ENCODE measurements around the gene HDGFL2. TPM values are rescaled to one million over a fixed set of nuclear protein-coding genes. Genes with fewer than 3 reads are reported as not detected.

HDGFL2 gene
- total and polyA plus RNA-seq, 8 donors = 12.8 to 32.9 (median 18.3) TPM

- intact Hi-C loops (cut with DNase I) = no loop called here
- Histone ChIP-seq H3K27ac (no peak overlapping the region), H3K4me3 (no peak overlapping the region), H3K4me1 (peaks cover 3 to 16% (median 8%) of the 10 kb centered on the region in 3 donors), H3K27me3 (no peaks in the 10 kb centered on the region), H3K9me3 (no peaks in the 10 kb centered on the region), H3K36me3 (peaks cover 0 to 35% (median 35%) of the 10 kb centered on the region in 3 donors)
- 82 to 84% methylated on average over 36 of the region's 36 CpGs for WGBS, 2 donors
- DNase-seq (peak in 1 of 6 donors; percentile 72), FAIRE-seq (no peak), ATAC-seq (no peak)
- TF ChIP-seq, protein P1, sequence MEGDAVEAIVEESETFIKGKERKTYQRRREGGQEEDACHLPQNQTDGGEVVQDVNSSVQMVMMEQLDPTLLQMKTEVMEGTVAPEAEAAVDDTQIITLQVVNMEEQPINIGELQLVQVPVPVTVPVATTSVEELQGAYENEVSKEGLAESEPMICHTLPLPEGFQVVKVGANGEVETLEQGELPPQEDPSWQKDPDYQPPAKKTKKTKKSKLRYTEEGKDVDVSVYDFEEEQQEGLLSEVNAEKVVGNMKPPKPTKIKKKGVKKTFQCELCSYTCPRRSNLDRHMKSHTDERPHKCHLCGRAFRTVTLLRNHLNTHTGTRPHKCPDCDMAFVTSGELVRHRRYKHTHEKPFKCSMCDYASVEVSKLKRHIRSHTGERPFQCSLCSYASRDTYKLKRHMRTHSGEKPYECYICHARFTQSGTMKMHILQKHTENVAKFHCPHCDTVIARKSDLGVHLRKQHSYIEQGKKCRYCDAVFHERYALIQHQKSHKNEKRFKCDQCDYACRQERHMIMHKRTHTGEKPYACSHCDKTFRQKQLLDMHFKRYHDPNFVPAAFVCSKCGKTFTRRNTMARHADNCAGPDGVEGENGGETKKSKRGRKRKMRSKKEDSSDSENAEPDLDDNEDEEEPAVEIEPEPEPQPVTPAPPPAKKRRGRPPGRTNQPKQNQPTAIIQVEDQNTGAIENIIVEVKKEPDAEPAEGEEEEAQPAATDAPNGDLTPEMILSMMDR (IDR thresholded peaks at IDR 0.05) = no peak
Measured at GRCh38 chr19:4444765-4445741, 27.0 kb upstream of the HDGFL2 start.

DNA sequence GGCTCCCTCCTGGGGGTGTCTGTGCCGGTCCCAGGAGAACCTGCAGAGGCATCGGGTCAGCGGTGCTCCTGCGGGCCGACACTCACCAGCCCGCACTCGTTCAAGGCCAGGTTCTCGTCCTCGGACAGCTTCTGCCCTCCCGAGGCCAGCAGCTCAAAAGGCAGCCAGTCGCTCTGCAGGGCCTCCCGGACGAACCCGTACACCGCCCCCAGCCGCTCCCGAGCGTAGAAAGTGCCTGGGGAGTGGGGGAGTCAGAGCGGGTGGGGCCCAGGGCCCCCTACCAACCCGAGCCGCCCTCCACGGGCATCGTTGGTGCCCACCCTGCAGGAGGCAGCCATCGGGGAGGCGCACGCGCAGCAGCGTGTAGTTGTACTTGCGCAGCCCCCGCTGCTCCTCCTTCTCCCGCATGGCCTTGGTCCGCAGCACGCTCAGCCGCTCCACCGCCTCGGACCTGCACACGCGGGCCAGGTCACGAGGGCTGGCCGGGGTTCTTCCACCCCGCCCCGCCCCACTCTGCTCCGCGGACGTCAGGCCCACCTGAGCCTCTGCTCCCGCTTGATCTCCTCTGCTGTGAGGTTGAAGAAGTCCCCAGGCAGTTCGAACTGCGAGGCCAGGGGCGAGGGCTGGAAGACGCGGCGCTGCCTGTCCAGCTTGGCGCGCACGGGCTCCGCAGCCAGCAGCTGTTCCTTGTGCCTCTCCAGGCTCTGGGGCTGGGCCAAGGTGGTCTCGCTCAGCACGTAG is 26.0 kb upstream of the HDGFL2 start:
- ATAC-seq (no peak), FAIRE-seq (no peak), DNase-seq (peak in 2 of 6 donors; percentile 43 to 69)
- Histone ChIP-seq H3K27ac (no peak overlapping the region), H3K9me3 (no peaks in the 10 kb centered on the region), H3K4me1 (peaks cover 3 to 17% (median 8%) of the 10 kb centered on the region in 3 donors), H3K36me3 (peaks cover 0 to 44% (median 38%) of the 10 kb centered on the region in 3 donors), H3K4me3 (no peak overlapping the region), H3K27me3 (no peaks in the 10 kb centered on the region)
- 94% methylated on average over 54 to 58 of the region's 58 CpGs for WGBS, 2 donors
- TF ChIP-seq, protein P1 (IDR thresholded peaks at IDR 0.05) = no peak
- intact Hi-C loops (cut with DNase I) = no loop called here

DNA sequence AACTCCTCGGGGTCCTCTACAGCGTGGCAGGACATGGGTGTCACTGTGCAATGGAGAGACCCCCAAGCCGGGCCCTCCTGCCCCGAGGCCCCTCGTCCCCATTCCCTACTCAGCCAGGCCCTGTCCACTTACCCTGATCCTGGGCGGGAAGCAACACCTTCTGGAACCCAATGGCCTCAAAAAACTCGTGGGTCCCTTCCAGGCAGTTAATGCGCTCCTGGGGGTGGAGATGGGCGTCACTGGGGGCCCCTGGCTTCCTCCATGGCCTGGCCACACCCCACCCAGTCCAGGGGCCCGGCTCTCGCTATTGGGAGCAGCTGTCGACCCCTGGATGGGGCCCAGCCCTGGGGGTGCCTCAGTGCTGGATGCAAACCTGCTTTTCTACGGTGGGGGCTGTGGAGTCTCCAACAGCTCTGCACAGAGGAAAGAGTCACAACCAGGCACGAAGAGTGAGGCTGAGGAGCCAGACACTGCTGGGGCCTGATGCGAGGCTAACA is 25.3 kb upstream of the HDGFL2 start:
- FAIRE-seq (no peak), DNase-seq (peak in 2 of 6 donors; percentile 33 to 64), ATAC-seq (no peak)
- Histone ChIP-seq H3K9me3 (no peaks in the 10 kb centered on the region), H3K27ac (no peak overlapping the region), H3K27me3 (no peaks in the 10 kb centered on the region), H3K4me1 (peaks cover 3 to 17% (median 8%) of the 10 kb centered on the region in 3 donors), H3K36me3 (peaks cover 0 to 50% (median 39%) of the 10 kb centered on the region in 3 donors), H3K4me3 (no peak overlapping the region)
- 88 to 92% methylated on average over 15 of the region's 15 CpGs for WGBS, 2 donors
- intact Hi-C loops (cut with DNase I) = no loop called here
- TF ChIP-seq, protein P1 (IDR thresholded peaks at IDR 0.05) = no peak

- TF ChIP-seq, protein P1 (IDR thresholded peaks at IDR 0.05) = no peak
- peak overlapping the region; percentile 50 to 76 (median 58) for H3K27ac ChIP-seq
- WGBS, 2 donors = 91% methylated on average over 27 to 28 of the region's 28 CpGs
- DNase-seq = peak in 2 of 6 donors; percentile 40 to 66
- no peak overlapping the region for H3K4me3 ChIP-seq
- H3K36me3 ChIP-seq = peaks cover 0 to 58% (median 46%) of the 10 kb centered on the region in 3 donors
- no peak for FAIRE-seq
- H3K27me3 ChIP-seq = no peaks in the 10 kb centered on the region
- H3K9me3 ChIP-seq = no peaks in the 10 kb centered on the region
- intact Hi-C loops (cut with DNase I) = no loop called here
- ATAC-seq = no peak
- H3K4me1 ChIP-seq = peaks cover 3 to 17% (median 8%) of the 10 kb centered on the region in 3 donors
Measured at GRCh38 chr19:4447327-4448146, 24.6 kb upstream of the HDGFL2 start.

All from pancreas (tissue), 10 donors.